SIG-M5 treated with dmso at 0.1 percent for 504 hours (cell line): ENCODE results near the gene ANKRD39.

Experiments used
- DNase-seq: peaks from one replicate; lab custom pipeline; 2025; ENCODE audit not compliant: unreplicated experiment; lab: John Stamatoyannopoulos, UW

Gene ANKRD39

GRCh38 chr2:96859099-96859649 lies 1.4 kb upstream of the ANKRD39 start:
- no peak for DNase-seq

- peak; percentile 74 for DNase-seq
Measured at GRCh38 chr2:96856776-96857666, 795 bp downstream of the ANKRD39 start.

GRCh38 chr2:96853321-96853720 lies 4.5 kb downstream of the ANKRD39 start:
- no peak for DNase-seq

- DNase-seq, result no peak
Measured at GRCh38 chr2:96852667-96853066, 5.1 kb downstream of the ANKRD39 start.

- no peak for DNase-seq
Measured at GRCh38 chr2:96848264-96848663, 9.6 kb downstream of the ANKRD39 start.

- DNase-seq, result no peak
Measured at GRCh38 chr2:96847586-96847985, 10.2 kb downstream of the ANKRD39 start.

- no peak for DNase-seq
Measured at GRCh38 chr2:96846825-96847224, 11.0 kb downstream of the ANKRD39 start.

- no peak for DNase-seq
Measured at GRCh38 chr2:96844405-96844808, 13.4 kb downstream of the ANKRD39 start.

GRCh38 chr2:96843538-96844268 lies 14.1 kb downstream of the ANKRD39 start, which contains the start of gene ANKRD23:
Gene ANKRD23, minus strand, starts transcription at chr2:96844021. Its CDS starts 29 bp downstream, at chr2:96843992.
- DNase-seq, result no peak

- DNase-seq, result no peak
Measured at GRCh38 chr2:96842600-96842999, 15.2 kb downstream of the ANKRD39 start.

GRCh38 chr2:96841701-96842495 lies 15.9 kb downstream of the ANKRD39 start:
- no peak for DNase-seq

GRCh38 chr2:96839875-96840850 lies 17.7 kb downstream of the ANKRD39 start:
- DNase-seq, result no peak

- DNase-seq, result no peak
Measured at GRCh38 chr2:96839293-96839874, 18.4 kb downstream of the ANKRD39 start.

- no peak for DNase-seq
Measured at GRCh38 chr2:96838345-96839292, 19.2 kb downstream of the ANKRD39 start.

GRCh38 chr2:96837575-96837974 lies 20.2 kb downstream of the ANKRD39 start:
- no peak for DNase-seq

- DNase-seq, result no peak
Measured at GRCh38 chr2:96835830-96836229, 22.0 kb downstream of the ANKRD39 start.

GRCh38 chr2:96832754-96833507 lies 24.9 kb downstream of the ANKRD39 start:
- DNase-seq, result peak; percentile 47

GRCh38 chr2:96832408-96832753 lies 25.4 kb downstream of the ANKRD39 start:
- no peak for DNase-seq
